Measurements from ENCODE around the gene UNC93A. TPM values are rescaled to one million over a fixed set of nuclear protein-coding genes. Genes with fewer than 3 reads are reported as not detected.

The UNC93A gene
- total and polyA plus RNA-seq, 2 donors (not counting 3 experiments of a cell fraction or from before 2014, with no cell fraction given) = not detected

DNA sequence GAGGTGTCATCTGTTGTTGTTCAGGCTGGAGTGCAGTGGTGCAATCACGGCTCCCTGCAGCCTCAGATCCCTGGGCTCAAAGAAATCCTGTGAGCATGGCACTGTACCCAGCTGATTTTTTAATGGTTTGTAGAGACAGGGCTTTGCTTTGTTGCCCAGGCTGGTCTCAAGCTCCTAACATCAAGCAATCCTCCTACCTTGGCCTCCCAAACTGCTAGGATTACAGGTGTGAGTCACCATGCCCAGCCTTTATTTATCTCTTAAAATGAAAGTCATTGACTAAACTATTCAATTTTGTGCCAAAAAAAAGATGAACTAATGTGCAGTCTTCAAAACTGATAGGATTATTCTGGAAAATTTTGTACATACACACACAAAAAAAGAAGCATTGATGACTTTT is 38.8 kb upstream of the UNC93A start:
- Histone ChIP-seq H3K4me3 (replicated peaks in 1 of 3; ENCODE audit: insufficient read depth in 1 of 3, low read depth in 1 of 3, low read length in 3 of 3) (no peak overlapping the region), H3K36me3 (ENCODE audit: control insufficient read depth in 2 of 2, extremely low read depth in 1 of 2, insufficient read depth in 2 of 2, low read length in 2 of 2) (no peaks in the 10 kb centered on the region), H4K20me1 (replicated peaks; ENCODE audit: control insufficient read depth, extremely low read depth, insufficient read depth, low read length) (no peaks in the 10 kb centered on the region), H3K9me3 (replicated peaks; ENCODE audit: control insufficient read depth, insufficient read depth, low read length) (no peaks in the 10 kb centered on the region), H3K4me1 (ENCODE audit: control insufficient read depth, extremely low read depth, insufficient read depth, low read length) (no peaks in the 10 kb centered on the region), H3K79me2 (ENCODE audit: control insufficient read depth, insufficient read depth, low read length) (no peaks in the 10 kb centered on the region), H3K27ac (ENCODE audit: insufficient read depth, low read depth, low read length) (no peak overlapping the region), H2AFZ (ENCODE audit: low read depth, low read length) (no peak overlapping the region), H3K9me1 (replicated peaks; ENCODE audit: control insufficient read depth, extremely low read depth, insufficient read depth, low read length) (no peaks in the 10 kb centered on the region), H3K27me3 (ENCODE audit: control insufficient read depth in 2 of 2, insufficient read depth in 2 of 2, low read length in 2 of 2) (no peaks in the 10 kb centered on the region), H3K4me2 (ENCODE audit: insufficient read depth, low read length) (no peak overlapping the region), H3K9ac (replicated peaks; ENCODE audit: extremely low read depth, insufficient read depth, low read length) (no peak overlapping the region)
- BruUV-seq (replicated peaks) = no TSS peak
- ChIA-PET CTCF (no interaction called here), POLR2A (no interaction called here)
- intact Hi-C loops (cut with micrococcal nuclease) = no loop called here
- dilution Hi-C loops (cut with MboI; ENCODE audit: extremely low pct_ligation_motif_present, low sequenced_read_pairs) = no loop called here
- TF ChIP-seq JUN (IDR thresholded peaks at IDR 0.05; ENCODE audit: borderline replicate concordance, insufficient read depth, insufficient read length, low read depth) = no peak
- no peak for TF ChIP-seq GATA2 (IDR thresholded peaks at IDR 0.05; ENCODE audit: insufficient read depth, insufficient read length, low read depth, low read length)
- TF ChIP-seq, protein P1, sequence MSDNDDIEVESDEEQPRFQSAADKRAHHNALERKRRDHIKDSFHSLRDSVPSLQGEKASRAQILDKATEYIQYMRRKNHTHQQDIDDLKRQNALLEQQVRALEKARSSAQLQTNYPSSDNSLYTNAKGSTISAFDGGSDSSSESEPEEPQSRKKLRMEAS (IDR thresholded peaks at IDR 0.05; ENCODE audit: insufficient read depth, insufficient read length) = no peak
- no peak for TF ChIP-seq MYC (IDR thresholded peaks at IDR 0.05; ENCODE audit: low read depth, low read length)
- no peak for TF ChIP-seq POLR2A (IDR thresholded peaks at IDR 0.05; ENCODE audit: low read depth, low read length)
- TF ChIP-seq CTCF (IDR thresholded peaks at IDR 0.05; ENCODE audit: extremely low read depth in 1 of 2, insufficient read depth in 1 of 2, low read depth in 1 of 2, low read length in 2 of 2) = no peak
- TF ChIP-seq POLR2AphosphoS5 (IDR thresholded peaks at IDR 0.05; ENCODE audit: insufficient read depth, low read depth, low read length) = no peak
- TF ChIP-seq FOS (IDR thresholded peaks at IDR 0.05; ENCODE audit: borderline replicate concordance, insufficient read depth, low read length) = no peak
- TF ChIP-seq EZH2 (IDR thresholded peaks at IDR 0.05; ENCODE audit: borderline replicate concordance, low read depth, low read length, severe bottlenecking) = no peak
- no peak for FAIRE-seq
- no peak for DNase-seq (ENCODE audit: low read depth, low spot score)
